Astrocyte (in vitro differentiated cells and primary cell): ENCODE data around the gene LAYN.

Experiments used
- EZH2 ChIP-seq: IDR thresholded peaks from 2 replicates; pipeline ENCODE4 v1.6.1; 2012; ENCODE audit warnings: mild to moderate bottlenecking, low read length, inconsistent platforms; ENCODE audit not compliant: insufficient read depth
- TF ChIP-seq, protein P1 (sequence below): IDR thresholded peaks from 2 replicates; pipeline ENCODE4 v1.5.1; 2011; ENCODE audit warnings: low read depth, mild to moderate bottlenecking, inconsistent platforms, low read length, moderate library complexity; ENCODE audit not compliant: insufficient read depth

- TF ChIP-seq, protein P1, sequence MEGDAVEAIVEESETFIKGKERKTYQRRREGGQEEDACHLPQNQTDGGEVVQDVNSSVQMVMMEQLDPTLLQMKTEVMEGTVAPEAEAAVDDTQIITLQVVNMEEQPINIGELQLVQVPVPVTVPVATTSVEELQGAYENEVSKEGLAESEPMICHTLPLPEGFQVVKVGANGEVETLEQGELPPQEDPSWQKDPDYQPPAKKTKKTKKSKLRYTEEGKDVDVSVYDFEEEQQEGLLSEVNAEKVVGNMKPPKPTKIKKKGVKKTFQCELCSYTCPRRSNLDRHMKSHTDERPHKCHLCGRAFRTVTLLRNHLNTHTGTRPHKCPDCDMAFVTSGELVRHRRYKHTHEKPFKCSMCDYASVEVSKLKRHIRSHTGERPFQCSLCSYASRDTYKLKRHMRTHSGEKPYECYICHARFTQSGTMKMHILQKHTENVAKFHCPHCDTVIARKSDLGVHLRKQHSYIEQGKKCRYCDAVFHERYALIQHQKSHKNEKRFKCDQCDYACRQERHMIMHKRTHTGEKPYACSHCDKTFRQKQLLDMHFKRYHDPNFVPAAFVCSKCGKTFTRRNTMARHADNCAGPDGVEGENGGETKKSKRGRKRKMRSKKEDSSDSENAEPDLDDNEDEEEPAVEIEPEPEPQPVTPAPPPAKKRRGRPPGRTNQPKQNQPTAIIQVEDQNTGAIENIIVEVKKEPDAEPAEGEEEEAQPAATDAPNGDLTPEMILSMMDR = no peak
- no peak for TF ChIP-seq EZH2
Observed at GRCh38 chr11:111510311-111510710, 30.2 kb upstream of the LAYN start.
